ELR (cell line): Measurements from ENCODE around the gene EPSTI1.
"Not testable (repeated sequence)": the region's sequence is repeated elsewhere in the genome, so short reads cannot be mapped to it uniquely, and the experiment has no call there.

Source experiments
- DNase-seq: peaks from one replicate; pipeline ENCODE4 v3.0.0-alpha.2; 2015; ENCODE audit warnings: low read depth

EPSTI1 gene

DNA sequence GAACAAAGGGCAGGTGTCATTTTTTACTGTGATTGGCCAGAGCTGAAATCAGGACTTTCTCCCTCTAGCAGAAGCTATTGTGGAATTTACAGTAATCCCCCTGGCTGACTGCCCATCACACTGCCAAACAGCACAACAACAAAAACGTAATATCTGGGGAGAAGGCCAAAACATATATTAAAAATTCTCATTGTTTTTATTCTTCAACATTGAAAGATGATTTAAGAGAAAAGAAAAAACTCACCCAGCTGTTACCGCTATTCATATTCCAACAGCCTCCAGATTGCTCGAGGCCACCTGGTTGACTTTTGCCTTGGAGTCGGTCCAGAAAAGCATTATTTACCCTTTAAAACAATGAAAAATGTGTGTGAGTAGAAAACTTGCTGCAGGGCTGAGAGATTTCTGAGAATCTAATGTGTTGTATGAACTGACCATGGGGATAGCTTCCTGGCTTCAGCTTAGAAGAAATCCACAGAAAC is 97.2 kb downstream of the EPSTI1 start:
- DNase-seq = no peak

- DNase-seq = peak; percentile 67
Measured at GRCh38 chr13:42893214-42893671, 98.8 kb downstream of the EPSTI1 start.

DNA sequence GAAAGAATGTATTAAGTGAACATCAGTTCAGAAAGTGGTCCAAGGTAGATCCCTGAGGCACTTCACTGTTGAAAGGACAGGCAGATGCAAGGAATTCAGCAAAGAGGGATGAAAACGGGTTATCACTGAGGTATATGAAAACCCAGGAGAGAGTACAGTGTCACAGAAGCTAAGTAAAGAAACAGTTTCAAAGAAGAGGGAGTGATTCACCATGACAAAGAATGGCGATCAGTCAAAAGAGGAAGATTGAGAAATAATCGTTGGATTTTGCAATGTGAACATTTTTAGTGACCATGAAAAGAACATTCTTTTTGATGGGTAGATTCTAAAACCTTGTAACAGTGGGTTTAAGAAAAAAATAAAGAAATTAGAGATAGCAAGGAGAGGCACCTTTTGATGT is 99.3 kb downstream of the EPSTI1 start:
- peak; percentile 62 for DNase-seq

DNA sequence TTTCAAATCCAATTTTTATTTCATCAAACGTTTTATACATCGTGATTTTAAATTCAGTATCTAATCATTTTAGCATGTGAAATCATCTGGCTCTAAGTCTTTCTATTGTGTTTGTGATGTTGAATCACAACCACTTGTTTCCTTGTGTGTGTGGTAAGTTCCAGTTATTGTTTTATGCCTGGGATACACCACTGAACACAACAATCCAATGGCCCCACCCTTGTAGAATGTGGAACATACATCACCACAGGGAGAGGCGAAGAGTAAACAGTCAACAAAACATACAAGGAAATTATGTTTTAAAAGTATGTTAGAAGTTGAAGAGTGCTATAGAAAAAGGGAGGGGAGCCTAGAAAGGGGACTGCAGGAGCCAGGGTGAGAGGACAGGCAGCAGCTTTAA is 100.5 kb downstream of the EPSTI1 start:
- no peak for DNase-seq

DNA sequence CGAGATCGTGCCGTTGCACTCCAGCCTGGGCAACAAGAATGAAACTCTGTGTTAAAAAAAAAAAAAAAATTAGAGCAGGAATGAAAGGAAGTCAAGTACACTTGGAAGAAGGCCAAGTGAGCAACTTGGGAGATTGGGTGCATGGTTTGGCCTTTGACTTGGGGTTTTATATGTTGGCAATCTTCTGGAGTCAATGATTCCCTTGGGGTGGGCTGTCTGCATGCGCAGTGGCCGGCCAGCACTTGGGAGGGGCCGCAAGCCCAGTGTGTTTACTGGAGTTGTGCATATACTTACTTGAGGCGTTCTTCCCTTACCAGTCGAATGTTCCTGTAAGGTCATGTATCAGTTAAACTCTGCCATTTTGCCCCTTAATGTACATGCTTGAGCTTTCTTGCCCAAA is 106.7 kb downstream of the EPSTI1 start:
- no peak for DNase-seq

GRCh38 chr13:42883771-42884467 is 108.1 kb downstream of the EPSTI1 start:
- DNase-seq = peak; percentile 70

DNA sequence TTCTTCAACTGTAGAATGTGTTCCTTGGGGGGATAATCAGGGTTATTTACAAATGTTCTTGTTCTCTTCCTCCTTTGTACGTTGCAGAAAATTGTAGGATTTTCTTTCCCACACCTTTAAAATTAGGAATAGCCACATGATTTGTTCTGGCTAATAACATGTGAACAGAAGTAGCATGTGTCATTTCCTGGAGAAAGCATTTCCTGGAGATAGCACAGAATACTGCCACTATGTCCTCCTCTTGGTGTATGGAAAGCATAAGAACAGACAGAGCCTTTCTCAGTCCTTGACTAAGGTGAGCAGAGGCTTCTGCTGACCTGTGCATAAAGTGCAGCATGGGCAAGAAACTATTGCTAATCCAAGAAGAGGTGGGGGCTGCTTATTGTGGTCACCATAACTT is 108.9 kb downstream of the EPSTI1 start:
- peak; percentile 51 for DNase-seq

DNA sequence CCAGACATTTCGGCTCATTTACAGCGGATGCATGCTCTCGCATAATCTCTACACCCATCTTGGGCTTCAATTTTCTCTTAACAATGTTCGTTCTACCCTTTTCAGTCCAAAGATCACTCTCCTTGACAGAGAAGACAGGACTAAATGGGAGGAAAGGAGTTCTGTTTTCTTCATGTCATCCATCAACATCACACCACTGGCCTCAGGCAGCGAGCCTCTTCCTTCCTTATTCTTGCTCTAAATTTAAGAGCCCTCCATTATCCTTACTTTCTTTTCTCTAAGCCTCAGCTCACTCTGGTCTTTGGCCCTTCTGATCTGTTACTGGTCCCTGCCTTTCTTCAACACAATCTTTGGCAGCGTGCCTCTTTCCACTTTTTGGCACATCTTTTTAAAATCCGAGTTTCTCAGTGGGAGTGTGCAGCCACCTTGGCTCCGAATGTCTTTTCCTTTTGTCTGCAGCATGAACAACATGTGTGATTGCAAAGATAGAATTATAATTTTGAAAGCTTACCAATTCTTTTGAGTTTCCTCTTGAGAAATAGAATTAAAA is 111.9 kb downstream of the EPSTI1 start:
- DNase-seq = no peak

DNA sequence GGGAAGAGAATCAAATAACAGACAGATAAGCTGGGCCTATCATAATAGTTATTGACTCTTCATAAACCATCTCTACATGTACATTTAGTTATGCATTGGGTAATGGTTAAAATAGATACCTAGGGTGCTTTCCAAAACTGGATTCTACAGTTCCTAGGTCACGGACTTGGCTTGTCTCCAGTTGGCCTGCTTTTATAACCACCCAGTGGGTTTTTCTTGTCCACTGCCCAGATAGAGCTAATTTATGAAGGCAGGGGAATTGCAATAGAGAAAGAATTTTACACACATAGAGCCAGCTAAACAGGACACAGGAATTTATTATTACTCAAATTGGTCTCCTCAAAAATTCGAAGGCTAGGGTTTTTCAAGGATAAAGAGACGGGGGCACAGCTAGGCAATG is 113.3 kb downstream of the EPSTI1 start:
- DNase-seq = no peak

DNA sequence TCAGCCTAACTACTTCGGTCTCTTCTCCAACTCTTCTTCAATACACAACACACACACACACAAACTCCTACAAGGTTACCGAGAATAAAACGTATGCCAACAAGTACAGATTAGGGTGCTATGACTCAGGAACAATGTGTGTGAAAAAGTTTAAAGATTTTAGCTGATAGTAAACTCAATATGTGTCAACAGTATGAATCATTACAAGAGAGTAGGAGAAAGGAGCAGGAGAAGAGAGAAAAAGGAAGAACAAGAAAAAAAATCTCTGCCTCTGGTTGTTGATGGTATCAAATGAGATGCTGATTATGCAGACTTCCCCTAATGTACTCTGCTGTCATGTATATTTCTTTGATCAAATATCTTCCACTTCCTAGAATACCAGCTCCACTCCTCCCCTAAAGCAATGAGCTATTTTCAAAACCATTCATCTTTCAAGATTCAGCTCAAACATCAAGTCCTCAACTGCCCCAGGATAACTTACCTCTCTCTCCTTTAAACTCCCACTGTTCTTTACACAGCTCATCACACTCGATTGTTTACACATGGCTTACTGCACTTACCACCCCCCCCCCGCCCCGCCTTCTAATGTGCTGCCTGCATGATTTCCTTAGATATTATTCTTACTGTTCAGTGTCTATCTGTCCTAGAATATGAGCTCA is 115.0 kb downstream of the EPSTI1 start:
- DNase-seq = peak; percentile 78

DNA sequence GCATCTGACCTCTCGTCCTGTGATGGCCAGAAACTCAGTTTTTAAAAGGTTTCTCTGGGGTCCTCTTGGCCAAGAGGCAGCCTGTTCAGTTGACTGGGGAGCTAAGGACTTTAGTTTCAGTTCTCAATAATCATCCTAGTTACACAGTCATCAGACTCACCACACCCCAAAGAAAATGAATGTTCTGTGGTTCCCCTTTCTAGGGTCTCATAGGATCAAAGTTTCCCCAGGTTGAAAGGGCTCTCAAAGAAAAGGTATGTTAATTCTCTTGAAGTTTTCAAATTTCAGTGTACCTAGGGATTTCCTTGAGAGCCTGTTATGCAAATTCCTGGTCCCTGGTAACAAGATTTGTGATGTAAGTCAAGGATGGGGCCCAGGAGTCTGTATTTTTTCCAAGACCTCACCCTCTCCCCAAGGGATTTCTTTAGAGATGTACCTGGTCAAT is 115.7 kb downstream of the EPSTI1 start:
- DNase-seq = no peak

- DNase-seq = peak; percentile 20
Measured at GRCh38 chr13:42875475-42876269, 116.4 kb downstream of the EPSTI1 start.

DNA sequence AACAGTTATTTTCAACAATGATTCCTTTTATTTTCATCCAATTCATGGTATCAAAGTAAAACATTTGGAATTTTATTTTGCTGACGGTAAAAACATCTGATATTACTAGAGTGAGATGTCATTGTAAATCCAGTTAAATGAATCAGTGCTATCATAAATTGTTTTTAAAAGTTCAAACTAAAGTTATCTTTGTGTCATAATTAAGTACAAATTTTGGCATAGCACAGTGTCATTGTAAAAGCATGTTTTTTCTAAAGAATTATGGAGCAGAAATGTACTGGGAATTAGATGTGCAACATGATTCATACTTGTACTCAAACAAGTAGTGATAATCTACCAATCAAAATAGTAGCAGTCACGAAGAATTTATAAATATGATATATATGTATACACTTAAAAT is 117.8 kb downstream of the EPSTI1 start:
- DNase-seq = no peak

- DNase-seq = no peak
Measured at GRCh38 chr13:42873081-42873480, 119.0 kb downstream of the EPSTI1 start.

GRCh38 chr13:42867232-42867631 is 124.8 kb downstream of the EPSTI1 start:
- no peak for DNase-seq

DNA sequence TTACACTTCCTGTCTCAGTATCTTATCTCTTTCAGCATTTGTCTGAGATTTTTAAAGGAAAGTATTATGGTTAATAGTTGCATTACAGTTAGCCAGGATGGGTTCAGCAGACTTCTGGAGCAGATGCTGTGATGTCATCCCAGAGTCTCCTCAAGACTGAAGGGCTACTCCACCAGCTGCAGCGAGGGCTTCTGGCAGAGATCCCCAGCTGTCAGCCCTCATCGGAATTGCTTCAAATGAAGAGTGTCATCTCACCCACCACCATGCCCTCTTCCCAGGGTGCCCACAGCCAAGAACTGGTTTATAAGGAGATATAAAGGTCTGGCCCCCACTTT is 126.3 kb downstream of the EPSTI1 start:
- no peak for DNase-seq

GRCh38 chr13:42864952-42865767 is 126.9 kb downstream of the EPSTI1 start:
- no peak for DNase-seq

GRCh38 chr13:42862370-42862769 is 129.7 kb downstream of the EPSTI1 start:
- DNase-seq = not testable (repeated sequence)

DNA sequence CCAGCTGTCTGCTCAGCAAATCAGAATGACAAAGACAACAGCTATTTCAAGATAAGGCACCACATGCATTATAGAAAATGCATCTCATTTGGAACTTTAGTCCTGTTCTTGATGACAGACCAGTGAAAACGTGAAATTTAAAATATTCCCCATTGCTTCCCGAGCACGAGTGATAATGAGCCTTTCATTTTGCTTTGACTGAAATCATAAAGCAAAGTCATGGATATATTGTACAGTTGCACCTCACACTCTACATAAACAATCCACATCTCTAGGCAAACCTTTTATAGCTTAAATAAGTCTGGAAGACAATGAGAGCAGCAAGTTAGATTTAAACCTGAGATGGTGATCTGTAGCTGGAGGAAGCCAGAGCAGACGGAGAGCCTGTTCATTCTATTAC is 131.6 kb downstream of the EPSTI1 start:
- no peak for DNase-seq

- DNase-seq = no peak
Measured at GRCh38 chr13:42859760-42860159, 132.3 kb downstream of the EPSTI1 start.

DNA sequence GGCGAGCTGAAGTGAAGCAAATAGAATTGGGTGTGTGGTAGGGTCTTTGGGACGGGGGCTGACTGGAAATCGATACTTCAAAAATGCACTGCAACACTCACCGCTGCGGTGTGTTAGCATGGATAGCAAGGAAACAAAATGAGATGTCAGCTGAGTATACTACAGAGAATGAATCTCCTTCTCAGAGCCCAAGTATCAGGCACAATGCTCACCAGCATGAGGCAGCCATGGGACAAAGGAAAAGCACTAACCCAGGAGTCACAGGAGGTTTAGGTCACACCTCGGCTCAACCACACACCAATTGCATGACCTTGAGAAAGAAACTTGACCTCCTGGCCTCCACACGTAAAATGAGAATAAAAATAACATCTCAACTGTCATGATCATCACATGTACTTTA is 136.6 kb downstream of the EPSTI1 start:
- DNase-seq = no peak

GRCh38 chr13:42852136-42852535 is 139.9 kb downstream of the EPSTI1 start:
- DNase-seq = no peak
